ENCODE results near the gene CCDC187. TPM values are rescaled to one million over a fixed set of nuclear protein-coding genes. Genes with fewer than 3 reads are reported as not detected.

The CCDC187 gene
- total RNA-seq = under 0.01 and 0.11 TPM in 2 replicates

DNA sequence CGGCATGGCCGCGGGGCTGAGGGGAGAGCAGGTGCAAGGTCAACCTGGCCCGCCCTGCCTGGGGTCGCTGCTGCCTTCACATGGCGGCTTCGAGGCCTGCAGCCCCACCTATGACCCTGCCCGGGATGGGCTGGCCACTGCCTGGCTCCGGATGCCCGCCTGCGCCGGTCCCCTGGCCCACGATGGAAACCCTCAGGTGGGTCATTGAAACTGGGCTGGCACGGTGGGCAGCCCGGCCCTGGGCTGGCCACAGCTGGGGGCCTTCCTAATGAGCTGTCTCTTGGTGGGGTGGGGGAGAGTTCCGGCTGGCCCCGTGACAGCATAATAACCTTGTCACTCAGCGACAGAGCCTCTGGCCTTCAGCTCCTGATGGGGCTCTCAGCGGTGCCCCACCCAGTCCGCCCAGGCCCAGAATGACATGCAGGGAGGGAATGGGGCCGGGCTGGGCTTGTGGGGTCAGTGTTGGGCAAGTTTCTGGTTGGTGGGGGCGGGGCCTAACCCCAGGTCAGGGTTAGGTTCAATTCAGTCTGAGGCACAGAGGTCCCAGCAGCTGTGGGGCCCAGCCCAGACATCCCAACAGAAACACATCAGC, at the start of gene CCDC187:
TSS of gene CCDC187 (minus strand) at position 270 of the 592 bp plus-strand sequence. CDS start at position 6, 264 bp downstream.

DNA sequence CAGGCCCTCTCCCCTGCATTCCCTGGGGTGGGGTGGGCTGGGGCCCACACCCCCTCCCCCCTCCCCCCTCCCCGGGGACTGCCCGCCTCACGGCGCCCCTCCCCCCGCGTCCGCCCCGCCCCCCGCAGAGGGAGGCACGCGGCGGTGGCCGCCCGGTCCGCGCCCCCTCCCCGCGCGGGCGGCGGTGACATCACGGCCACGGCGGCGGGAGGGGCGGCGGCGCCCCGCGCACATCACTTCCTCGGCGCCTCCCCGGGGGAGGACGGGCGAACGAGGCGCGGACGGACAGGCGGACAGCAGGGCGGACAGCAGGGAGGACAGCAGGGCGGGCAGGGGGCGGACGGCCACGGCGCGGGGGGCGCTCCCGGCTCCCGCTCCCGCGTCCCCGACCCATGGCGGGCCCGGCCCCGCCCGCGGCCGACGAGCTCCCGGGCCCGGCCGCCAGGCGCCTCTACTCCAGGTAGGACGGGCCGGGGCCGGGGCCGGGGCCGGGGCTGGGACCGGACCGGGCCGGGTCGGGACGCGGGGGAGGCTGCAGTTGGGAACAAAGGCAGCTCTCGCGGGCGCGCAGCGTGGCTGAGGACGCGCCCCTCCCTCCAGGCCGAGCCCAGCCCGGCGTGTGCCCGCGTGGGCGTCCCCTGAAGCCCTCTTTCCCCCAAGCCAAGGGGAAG, 23.5 kb upstream of the CCDC187 start, which contains the start of gene GPSM1:
TSS of gene GPSM1 (plus strand) at position 236 of the 671 bp plus-strand sequence. CDS start at position 393, 157 bp downstream.

DNA sequence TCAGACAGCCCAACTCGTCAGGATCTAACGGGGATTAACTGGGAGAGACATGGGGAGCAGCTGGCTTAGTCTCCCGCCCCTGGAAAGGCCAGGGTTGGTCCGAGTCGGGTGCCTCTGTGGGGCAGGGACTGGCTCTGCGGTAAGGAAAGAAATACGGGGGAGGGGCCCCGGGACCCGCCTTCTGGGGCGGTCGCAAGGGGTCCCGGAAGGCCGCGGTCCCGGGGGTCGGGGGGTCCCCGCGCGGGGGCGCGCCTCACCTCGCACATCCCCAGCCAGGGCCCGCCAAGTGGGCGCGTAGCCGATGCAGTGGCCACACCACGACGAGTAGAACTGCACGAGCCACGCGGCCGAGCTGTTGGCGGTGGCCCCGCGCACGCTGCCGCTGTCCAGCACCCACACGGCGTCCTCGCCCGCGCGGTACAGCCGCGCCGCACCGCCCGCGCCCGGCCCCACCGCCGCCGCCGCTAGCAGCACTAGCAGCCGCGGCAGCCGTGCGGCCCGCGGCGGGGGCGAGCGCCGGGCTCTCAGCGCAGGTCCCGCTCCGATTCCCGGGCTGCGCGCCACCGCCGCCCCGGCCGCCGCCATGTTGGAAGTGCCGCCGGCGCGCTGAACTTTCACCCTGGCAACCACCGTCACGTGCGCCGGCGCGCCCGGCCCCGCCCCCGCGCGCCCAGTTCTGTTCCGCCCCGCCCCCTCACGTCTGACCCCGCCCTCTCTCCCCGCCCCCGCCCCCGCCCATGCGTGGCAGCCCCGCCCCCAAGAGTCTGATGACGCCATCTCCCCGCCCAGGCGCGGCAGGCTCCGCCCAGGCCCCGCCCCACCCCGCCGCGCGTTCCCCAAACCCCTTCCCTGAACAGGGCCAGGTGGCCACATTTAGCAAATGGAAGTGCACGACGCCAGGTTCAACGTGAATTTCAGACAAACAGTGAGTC, 58.4 kb downstream of the CCDC187 start, which contains the start of gene QSOX2:
TSS of gene QSOX2 (minus strand) at position 594 of the 932 bp plus-strand sequence. CDS start at position 585, 9 bp downstream.

DNA sequence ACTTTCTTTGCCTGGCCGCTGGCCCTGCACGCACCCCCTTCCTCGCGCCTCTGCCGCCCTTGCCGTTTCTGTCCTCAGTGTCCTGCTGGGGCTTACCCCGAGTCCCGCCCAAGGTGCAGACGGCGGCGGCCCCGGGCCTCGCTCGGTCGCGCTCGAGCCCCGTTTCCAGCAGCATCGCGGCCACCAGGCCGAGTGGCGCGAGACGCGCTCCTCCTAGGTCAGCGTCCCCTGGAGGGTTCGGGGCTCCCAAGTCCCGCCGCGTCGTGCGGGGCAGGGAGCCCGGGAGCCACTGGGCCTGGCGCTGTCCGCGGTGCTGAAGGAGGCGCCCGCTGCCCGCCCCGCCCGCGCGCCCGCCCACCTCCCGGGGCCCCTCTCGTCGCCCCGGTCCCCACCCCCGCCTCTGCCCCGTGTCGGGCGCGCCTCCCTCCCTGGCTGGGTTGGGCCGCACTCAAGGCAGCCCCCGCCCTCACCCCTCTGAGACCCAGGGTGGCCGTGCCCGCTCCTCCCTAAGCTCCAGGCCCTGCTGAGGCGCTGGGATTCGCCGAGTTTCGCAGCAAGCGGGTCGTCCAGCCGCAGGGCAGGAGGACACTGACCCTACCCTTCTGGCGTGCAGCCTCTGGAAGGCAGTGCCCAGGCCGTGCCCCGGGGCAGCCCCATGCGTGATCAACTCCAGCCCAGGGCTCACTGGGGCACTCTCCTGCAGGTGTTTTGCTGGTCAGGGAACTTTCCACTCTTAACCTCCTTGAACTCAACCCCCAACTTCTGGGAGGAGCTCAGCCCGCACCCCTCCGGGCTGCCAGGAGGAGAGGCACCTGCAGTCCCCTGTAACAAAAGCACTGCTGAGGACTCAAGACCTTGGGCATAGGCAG, 98.8 kb downstream of the CCDC187 start, which contains the start of gene LHX3:
TSS of gene LHX3 (minus strand) at position 291 of the 869 bp plus-strand sequence. CDS start at position 175, 116 bp downstream.

Other genes with a start within 250 kb of the CCDC187 start
- gene NACC2, start 208.8 kb downstream of the CCDC187 start, total RNA-seq = 24.8 and 28.0 TPM in 2 replicates
- 32.5 and 34.6 TPM in 2 replicates for gene TMEM250, start 185.2 kb downstream of the CCDC187 start, total RNA-seq
- gene LHX3, start 99.0 kb downstream of the CCDC187 start, total RNA-seq = not detected in 2 replicates
- 7.6 and 8.6 TPM in 2 replicates for gene QSOX2, start 58.3 kb downstream of the CCDC187 start, total RNA-seq
- gene GPSM1, start 23.4 kb upstream of the CCDC187 start, total RNA-seq = 36.5 and 44.3 TPM in 2 replicates
- gene DNLZ, start 59.6 kb upstream of the CCDC187 start, total RNA-seq = 4.6 and 5.9 TPM in 2 replicates
- 1.5 and 2.9 TPM in 2 replicates for gene CARD9, start 69.6 kb upstream of the CCDC187 start, total RNA-seq
- gene SNAPC4, start 96.1 kb upstream of the CCDC187 start, total RNA-seq = 5.7 and 7.2 TPM in 2 replicates
- gene ENTR1, start 106.5 kb upstream of the CCDC187 start, total RNA-seq = 20.8 and 22.6 TPM in 2 replicates
- gene PMPCA, start 106.6 kb upstream of the CCDC187 start, total RNA-seq = 37.2 and 47.0 TPM in 2 replicates
- gene INPP5E, start 135.8 kb upstream of the CCDC187 start, total RNA-seq = 7.0 and 8.0 TPM in 2 replicates
- 36.2 and 37.5 TPM in 2 replicates for gene SEC16A, start 178.9 kb upstream of the CCDC187 start, total RNA-seq
- gene NOTCH1, start 242.0 kb upstream of the CCDC187 start, total RNA-seq = 11.3 and 11.6 TPM in 2 replicates

Measured in articular chondrocyte of knee joint (primary cell).